Right kidney (tissue), 9 donors: ENCODE results near the gene EID3.
"Not testable (repeated sequence)": the region's sequence is repeated elsewhere in the genome, so short reads cannot be mapped to it uniquely, and the experiment has no call there.

ENCODE experiments used
- DNase-seq: peaks from one replicate; pipeline ENCODE4 v3.0.0-alpha.2; 2016
- long read RNA-seq, 8 donors: transcript quantifications; one replicate each; lab custom pipeline, GENCODE V29; 2026

The EID3 gene
- long read RNA-seq, donor 1, partial matches to known transcripts, result 0 of 2 reads
- long read RNA-seq, donor 1, other reads (novel, unspliced or antisense), result 0 of 2 reads
- long read RNA-seq, donor 2, partial matches to known transcripts, result 0 of 1 reads
- long read RNA-seq, donor 2, other reads (novel, unspliced or antisense), result 0 of 1 reads
- long read RNA-seq, donor 3, partial matches to known transcripts, result 0 of 1 reads
- long read RNA-seq, donor 3, other reads (novel, unspliced or antisense), result 0 of 1 reads
- long read RNA-seq, donor 4, transcript EID3-201 (1 exons, 1,467 nt), result major isoform, 6 of 6 reads
- long read RNA-seq, donor 4, partial matches to known transcripts, result 0 of 6 reads
- long read RNA-seq, donor 4, other reads (novel, unspliced or antisense), result 0 of 6 reads
- long read RNA-seq, donor 5, partial matches to known transcripts, result 0 of 2 reads
- long read RNA-seq, donor 5, other reads (novel, unspliced or antisense), result 0 of 2 reads
- long read RNA-seq, donor 6, partial matches to known transcripts, result 0 of 2 reads
- long read RNA-seq, donor 6, other reads (novel, unspliced or antisense), result 0 of 2 reads
- long read RNA-seq, donor 7, transcript EID3-201 (1 exons, 1,467 nt), result major isoform, 5 of 5 reads
- long read RNA-seq, donor 7, partial matches to known transcripts, result 0 of 5 reads
- long read RNA-seq, donor 7, other reads (novel, unspliced or antisense), result 0 of 5 reads
- long read RNA-seq, donor 8, partial matches to known transcripts, result 0 of 2 reads
- long read RNA-seq, donor 8, other reads (novel, unspliced or antisense), result 0 of 2 reads

GRCh38 chr12:104303538-104304151 is at the start of gene EID3:
EID3 (plus strand) TSS chr12:104303739; CDS start chr12:104303935, 196 bp downstream.
- DNase-seq, result peak; percentile 87

- DNase-seq, result no peak
These were observed 45.5 kb upstream of the EID3 start for GRCh38 chr12:104257913-104258472.

GRCh38 chr12:104258476-104259067 is 45.0 kb upstream of the EID3 start:
- DNase-seq, result no peak

- no peak for DNase-seq
These were observed 40.5 kb upstream of the EID3 start for GRCh38 chr12:104263026-104263425.

GRCh38 chr12:104263580-104264358 is 39.8 kb upstream of the EID3 start:
- DNase-seq, result no peak

GRCh38 chr12:104265436-104265835 is 38.1 kb upstream of the EID3 start:
- DNase-seq, result not testable (repeated sequence)

- no peak for DNase-seq
These were observed 30.6 kb upstream of the EID3 start for GRCh38 chr12:104272938-104273337.

- no peak for DNase-seq
These were observed 30.0 kb upstream of the EID3 start for GRCh38 chr12:104273503-104273902.

- DNase-seq, result no peak
These were observed 28.7 kb upstream of the EID3 start for GRCh38 chr12:104274811-104275210.

- DNase-seq, result no peak
These were observed 27.9 kb upstream of the EID3 start for GRCh38 chr12:104275689-104276088.

GRCh38 chr12:104276273-104277131 is 27.0 kb upstream of the EID3 start:
- DNase-seq, result peak; percentile 32

- DNase-seq, result no peak
These were observed 24.4 kb upstream of the EID3 start for GRCh38 chr12:104279164-104279563.

GRCh38 chr12:104280111-104280510 is 23.4 kb upstream of the EID3 start:
- DNase-seq, result no peak

GRCh38 chr12:104280717-104281458 is 22.7 kb upstream of the EID3 start:
- no peak for DNase-seq

GRCh38 chr12:104281636-104282035 is 21.9 kb upstream of the EID3 start:
- DNase-seq, result no peak

- DNase-seq, result no peak
These were observed 21.4 kb upstream of the EID3 start for GRCh38 chr12:104282109-104282508.

- DNase-seq, result peak; percentile 19
These were observed 17.6 kb upstream of the EID3 start for GRCh38 chr12:104285740-104286515.

- DNase-seq, result peak; percentile 95
These were observed 16.7 kb upstream of the EID3 start for GRCh38 chr12:104286516-104287482.
